Ecto neural progenitor cell (in vitro differentiated cells): ENCODE data around the gene PAM.
"Not testable (repeated sequence)": the region's sequence is repeated elsewhere in the genome, so short reads cannot be mapped to it uniquely, and the experiment has no call there.

ENCODE experiments used
- DNase-seq: peaks from one replicate; pipeline ENCODE4 v3.0.0-alpha.2; 2018; ENCODE audit warnings: low spot score

Gene PAM

GRCh38 chr5:103060424-103060954, 305.4 kb downstream of the PAM start:
- no peak for DNase-seq

GRCh38 chr5:103066326-103066725, 311.2 kb downstream of the PAM start:
- no peak for DNase-seq

- not testable (repeated sequence) for DNase-seq
Measured at GRCh38 chr5:103073500-103073899, 318.4 kb downstream of the PAM start.

GRCh38 chr5:103075442-103075841, 320.3 kb downstream of the PAM start:
- no peak for DNase-seq
